Body of pancreas (tissue), 4 donors: ENCODE results near the gene PRR7.

ENCODE experiments used
- POLR2A ChIP-seq, 3 donors: fragments of 450-650 bp; IDR thresholded peaks; one replicate each; pipeline ENCODE4 v1.6.1; 2016; ENCODE audit warnings: antibody characterized with exemption in 3 of 3, mild to moderate bottlenecking in 2 of 3
- TF ChIP-seq, protein P1 (sequence below), 7 experiments: fragments of 450-650 bp in 4 of 7; fragments of 200-600 bp in 3 of 7; sonication (generic) in 3 of 7; IDR thresholded peaks; one replicate each; pipeline ENCODE4 v1.5.1; 2016 to 2019; ENCODE audit warnings: antibody characterized with exemption in 7 of 7

DNA sequence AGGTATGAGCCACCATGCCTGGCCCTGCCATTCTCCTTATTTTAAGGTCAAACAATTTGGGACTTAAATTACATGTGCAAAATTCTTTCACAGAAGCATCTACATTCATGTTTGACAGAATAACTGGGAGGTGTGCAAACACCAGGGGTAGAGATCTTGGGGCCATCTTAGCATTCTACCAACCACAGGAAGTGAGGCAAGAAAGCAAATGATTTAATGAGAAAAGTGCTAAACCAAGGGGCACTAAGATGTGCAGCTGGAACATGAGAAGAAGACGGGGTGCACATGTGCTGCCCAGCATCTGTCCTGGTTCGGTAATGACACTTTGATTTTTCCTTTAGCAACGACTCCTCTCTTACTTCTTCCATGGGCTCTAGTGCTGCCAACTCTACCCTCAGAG lies 36.0 kb upstream of the PRR7 start:
- TF ChIP-seq, protein P1, sequence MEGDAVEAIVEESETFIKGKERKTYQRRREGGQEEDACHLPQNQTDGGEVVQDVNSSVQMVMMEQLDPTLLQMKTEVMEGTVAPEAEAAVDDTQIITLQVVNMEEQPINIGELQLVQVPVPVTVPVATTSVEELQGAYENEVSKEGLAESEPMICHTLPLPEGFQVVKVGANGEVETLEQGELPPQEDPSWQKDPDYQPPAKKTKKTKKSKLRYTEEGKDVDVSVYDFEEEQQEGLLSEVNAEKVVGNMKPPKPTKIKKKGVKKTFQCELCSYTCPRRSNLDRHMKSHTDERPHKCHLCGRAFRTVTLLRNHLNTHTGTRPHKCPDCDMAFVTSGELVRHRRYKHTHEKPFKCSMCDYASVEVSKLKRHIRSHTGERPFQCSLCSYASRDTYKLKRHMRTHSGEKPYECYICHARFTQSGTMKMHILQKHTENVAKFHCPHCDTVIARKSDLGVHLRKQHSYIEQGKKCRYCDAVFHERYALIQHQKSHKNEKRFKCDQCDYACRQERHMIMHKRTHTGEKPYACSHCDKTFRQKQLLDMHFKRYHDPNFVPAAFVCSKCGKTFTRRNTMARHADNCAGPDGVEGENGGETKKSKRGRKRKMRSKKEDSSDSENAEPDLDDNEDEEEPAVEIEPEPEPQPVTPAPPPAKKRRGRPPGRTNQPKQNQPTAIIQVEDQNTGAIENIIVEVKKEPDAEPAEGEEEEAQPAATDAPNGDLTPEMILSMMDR (IDR thresholded peaks at IDR 0.05): no peak
- TF ChIP-seq POLR2A (IDR thresholded peaks at IDR 0.05): no peak
